Astrocyte of the cerebellum (primary cell): ENCODE results near the gene ANXA2.
"Not testable (repeated sequence)": the region's sequence is repeated elsewhere in the genome, so short reads cannot be mapped to it uniquely, and the experiment has no call there.

Source experiments
- DNase-seq: peaks from one replicate; pipeline ENCODE4 v3.0.0-alpha.2; 2011; ENCODE audit warnings: low read depth
- H3K4me3 ChIP-seq: 2 replicates; pipeline ENCODE4 v1.5.1; 2011; ENCODE audit warnings: mild to moderate bottlenecking, low read depth, low read length, moderate library complexity
- in situ Hi-C: cut with HindIII; loops from 2 replicates; pipeline ENCODE4 v1.10.0; 2017; ENCODE audit warnings: low sequenced_read_pairs
- TF ChIP-seq, protein P1 (sequence below): IDR thresholded peaks from 2 replicates; pipeline ENCODE4 v1.5.1; 2012; ENCODE audit warnings: low read length, low read depth, moderate library complexity, mild to moderate bottlenecking; ENCODE audit errors: missing control alignments

ANXA2 gene

DNA sequence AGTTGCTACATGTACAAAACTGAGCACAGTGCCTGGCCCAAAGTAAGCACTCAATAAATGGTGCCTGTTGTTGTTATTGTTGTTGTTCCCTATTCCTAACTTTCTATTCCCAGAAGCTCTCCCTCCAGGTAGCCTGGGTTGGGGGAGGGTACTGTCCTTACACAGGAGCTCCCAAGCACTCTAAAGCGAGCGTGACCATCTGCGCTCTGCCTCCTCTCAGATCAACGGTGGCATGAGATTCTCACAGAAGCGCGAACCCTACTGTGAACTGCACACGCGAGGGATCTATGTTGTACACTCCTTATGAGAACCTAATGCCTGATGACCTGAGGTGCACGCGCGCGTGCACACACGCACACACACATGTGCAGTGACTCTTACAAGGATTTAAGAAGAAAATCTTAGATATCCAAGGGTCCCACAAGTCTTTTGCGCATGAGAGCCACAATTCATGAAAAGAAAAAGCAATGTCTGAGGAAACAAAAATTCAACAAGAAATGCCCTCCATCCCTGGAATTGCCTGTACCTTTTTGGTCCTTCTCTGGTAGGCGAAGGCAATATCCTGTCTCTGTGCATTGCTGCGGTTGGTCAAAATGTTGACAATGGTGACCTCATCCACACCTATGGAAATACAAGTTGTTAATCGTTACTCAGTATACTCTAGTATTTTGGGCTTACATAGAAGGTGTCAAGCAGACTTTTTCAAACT lies 33.7 kb downstream of the ANXA2 start:
- in situ Hi-C loops: loop anchor here (5.0 kb wide), 2 partner anchors 33 to 73 kb away; partner anchors contain the start of gene ANXA2
- no peak for DNase-seq
- TF ChIP-seq, protein P1, sequence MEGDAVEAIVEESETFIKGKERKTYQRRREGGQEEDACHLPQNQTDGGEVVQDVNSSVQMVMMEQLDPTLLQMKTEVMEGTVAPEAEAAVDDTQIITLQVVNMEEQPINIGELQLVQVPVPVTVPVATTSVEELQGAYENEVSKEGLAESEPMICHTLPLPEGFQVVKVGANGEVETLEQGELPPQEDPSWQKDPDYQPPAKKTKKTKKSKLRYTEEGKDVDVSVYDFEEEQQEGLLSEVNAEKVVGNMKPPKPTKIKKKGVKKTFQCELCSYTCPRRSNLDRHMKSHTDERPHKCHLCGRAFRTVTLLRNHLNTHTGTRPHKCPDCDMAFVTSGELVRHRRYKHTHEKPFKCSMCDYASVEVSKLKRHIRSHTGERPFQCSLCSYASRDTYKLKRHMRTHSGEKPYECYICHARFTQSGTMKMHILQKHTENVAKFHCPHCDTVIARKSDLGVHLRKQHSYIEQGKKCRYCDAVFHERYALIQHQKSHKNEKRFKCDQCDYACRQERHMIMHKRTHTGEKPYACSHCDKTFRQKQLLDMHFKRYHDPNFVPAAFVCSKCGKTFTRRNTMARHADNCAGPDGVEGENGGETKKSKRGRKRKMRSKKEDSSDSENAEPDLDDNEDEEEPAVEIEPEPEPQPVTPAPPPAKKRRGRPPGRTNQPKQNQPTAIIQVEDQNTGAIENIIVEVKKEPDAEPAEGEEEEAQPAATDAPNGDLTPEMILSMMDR: no peak
- no peak overlapping the region for H3K4me3 ChIP-seq

DNA sequence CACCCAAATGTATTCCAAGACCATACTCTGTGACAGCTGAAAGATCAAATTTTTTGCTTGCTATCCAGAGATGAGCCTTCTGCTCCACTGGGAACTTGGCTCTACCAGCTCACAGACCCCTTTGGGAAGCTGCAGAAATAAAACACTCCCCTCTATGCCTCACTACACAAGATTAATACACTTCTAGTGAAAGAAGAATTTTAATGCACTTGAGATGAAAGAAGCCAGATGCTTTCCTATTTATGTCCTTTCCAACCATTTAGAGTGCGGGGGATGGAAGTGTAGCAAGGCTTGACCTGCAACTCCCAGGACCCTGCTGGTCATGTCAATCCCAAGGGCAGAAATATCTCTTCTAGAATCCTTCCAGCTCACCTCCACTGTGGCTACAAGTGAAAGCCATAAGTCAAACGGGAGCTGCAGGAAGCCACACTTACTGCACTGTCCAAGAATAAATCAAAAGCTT lies 34.7 kb downstream of the ANXA2 start:
- TF ChIP-seq, protein P1: no peak
- in situ Hi-C loops: loop anchor here (5.0 kb wide), 2 partner anchors 34 to 74 kb away; partner anchors contain the start of gene ANXA2
- H3K4me3 ChIP-seq: no peak overlapping the region

DNA sequence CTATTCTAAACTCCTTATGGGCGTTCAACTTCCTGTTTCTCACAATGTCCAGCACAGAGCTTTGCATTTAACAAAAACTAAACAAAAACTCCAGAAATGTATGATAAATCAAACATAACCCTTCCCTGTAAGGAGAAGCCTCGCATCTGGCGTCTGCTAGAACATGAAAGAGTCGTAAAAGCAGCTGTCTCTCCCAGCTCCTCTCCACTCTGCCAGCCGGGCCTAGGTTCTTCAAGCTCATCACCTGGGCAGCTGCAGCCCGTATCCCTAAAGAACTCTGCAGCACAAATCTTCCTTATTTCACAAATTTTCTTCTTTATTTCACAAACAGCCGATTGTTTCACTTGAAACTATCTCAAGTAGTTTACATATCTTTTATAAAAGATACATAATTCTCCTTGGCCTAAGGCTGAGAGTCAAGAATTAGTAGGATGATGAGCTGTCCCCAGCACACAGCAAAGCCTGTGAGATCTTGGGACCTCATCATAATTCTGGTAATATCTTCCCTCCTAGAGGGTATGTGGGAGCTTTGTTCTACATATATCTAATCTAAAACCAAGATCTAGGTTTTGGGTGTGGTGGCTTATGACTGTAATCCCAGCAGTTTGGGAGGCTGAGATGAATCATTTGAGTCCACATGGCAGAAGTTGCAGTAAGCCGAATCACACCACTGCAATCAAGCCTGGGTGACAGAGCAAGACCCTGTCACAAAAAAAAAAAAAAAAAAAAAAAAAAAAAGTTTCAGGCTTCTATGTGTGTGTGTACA lies 35.3 kb downstream of the ANXA2 start:
- DNase-seq: no peak
- no peak overlapping the region for H3K4me3 ChIP-seq
- TF ChIP-seq, protein P1: no peak
- in situ Hi-C loops: loop anchor here (5.0 kb wide), 2 partner anchors 35 to 75 kb away; partner anchors contain the start of gene ANXA2

More for the DNA sequence above, 34.7 kb downstream of the ANXA2 start:
- DNase-seq: no peak

DNA sequence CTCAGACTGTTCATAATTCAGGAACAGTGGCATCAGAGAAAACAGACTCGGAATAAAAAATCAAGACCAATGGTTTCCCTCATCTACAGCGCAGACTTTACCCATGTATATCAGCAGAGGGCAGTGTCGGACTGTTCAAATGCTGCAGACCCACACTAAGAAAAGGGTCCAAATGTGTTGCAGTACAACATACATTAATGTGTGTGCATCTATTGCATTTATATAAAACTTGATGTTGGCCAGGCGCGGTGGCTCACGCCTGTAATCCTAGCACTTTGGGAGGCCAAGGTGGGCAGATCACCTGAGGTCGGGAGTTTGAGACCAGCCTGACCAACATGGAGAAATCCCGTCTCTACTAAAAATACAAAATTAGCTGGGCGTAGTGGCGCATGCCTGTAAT lies 38.0 kb downstream of the ANXA2 start:
- in situ Hi-C loops: loop anchor here (5.0 kb wide), 2 partner anchors 38 to 78 kb away; partner anchors contain the start of gene ANXA2
- not testable (repeated sequence) for H3K4me3 ChIP-seq
- peak; percentile 51 for DNase-seq
- TF ChIP-seq, protein P1: peak; percentile 60

DNA sequence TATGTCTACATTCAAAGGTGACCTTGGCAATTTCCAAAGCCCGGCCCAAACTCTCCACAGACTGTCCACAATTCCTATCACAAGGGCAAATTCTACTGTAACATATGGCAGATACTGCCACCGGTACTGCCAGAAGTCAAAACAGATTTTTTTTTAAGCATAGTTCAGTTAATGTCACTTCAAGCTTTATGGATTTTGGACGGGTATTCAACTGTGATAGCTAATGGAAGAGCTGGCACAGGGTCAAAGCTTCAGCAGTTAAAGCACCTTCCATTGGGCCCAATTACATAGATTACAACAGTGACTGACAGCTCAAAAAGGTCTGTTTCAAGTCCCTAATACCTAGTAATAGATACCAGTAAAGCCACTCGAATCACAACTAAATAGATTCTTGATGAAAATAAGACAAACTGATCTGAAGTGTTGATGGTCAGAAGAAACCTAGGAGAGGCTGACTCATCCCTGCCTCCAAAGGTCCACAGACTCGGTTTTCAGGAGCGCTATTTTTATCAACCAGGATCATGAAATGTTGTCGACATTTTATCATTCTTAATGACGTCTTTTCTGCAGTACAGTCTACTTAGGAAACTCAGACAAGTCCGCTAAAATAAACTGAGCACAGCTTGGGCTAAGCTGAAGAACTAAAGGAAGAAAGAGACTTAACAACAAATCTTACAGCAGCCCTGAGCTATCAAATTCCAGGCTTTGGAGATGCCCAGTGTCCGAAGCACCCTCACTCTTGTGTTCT lies 38.7 kb downstream of the ANXA2 start:
- TF ChIP-seq, protein P1: no peak
- in situ Hi-C loops: no loop called here
- DNase-seq: peak; percentile 37
- no peak overlapping the region for H3K4me3 ChIP-seq

DNA sequence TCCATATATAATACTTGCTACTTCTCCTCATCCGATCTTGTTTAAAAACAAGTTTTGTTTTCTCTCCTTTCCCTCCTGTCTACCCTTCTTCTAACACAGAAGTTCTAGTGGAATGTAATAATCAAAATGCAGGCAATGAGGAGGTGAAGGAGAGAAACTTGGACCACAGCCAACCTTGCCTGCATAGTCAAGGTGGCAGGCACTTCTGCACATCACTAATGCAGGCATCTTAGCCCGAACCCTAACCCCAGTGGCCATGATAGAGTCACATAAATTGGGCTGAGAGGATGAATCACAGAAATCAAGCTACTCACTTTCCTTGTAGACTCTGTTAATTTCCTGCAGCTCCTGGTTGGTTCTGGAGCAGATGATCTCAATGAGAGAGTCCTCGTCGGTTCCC lies 41.0 kb downstream of the ANXA2 start:
- no peak overlapping the region for H3K4me3 ChIP-seq
- TF ChIP-seq, protein P1: no peak
- DNase-seq: no peak
- in situ Hi-C loops: no loop called here
